Inflammatory macrophage (primary cell): ENCODE measurements around the gene GALNT10.
A peak's percentile ranks its signal among the peaks of the same experiment; 100 is the strongest.

Source experiments
- DNase-seq, 2 donors: peaks; one replicate each; pipeline ENCODE4 v3.0.0-alpha.2; 2020 to 2022

The GALNT10 gene

GRCh38 chr5:154268073-154268472 lies 77.5 kb downstream of the GALNT10 start:
- no peak for DNase-seq

- no peak for DNase-seq
These were observed 78.9 kb downstream of the GALNT10 start for GRCh38 chr5:154269414-154269813.

- no peak for DNase-seq
These were observed 80.9 kb downstream of the GALNT10 start for GRCh38 chr5:154271466-154271865.

GRCh38 chr5:154271936-154272514 lies 81.5 kb downstream of the GALNT10 start:
- no peak for DNase-seq

GRCh38 chr5:154273028-154273617 lies 82.6 kb downstream of the GALNT10 start:
- DNase-seq, result peak; percentile 46 to 63

- DNase-seq, result no peak
These were observed 83.7 kb downstream of the GALNT10 start for GRCh38 chr5:154273963-154274827.

GRCh38 chr5:154274828-154275185 lies 84.3 kb downstream of the GALNT10 start:
- DNase-seq, result no peak

GRCh38 chr5:154275566-154275965 lies 85.0 kb downstream of the GALNT10 start:
- no peak for DNase-seq

GRCh38 chr5:154276261-154276972 lies 85.9 kb downstream of the GALNT10 start:
- no peak for DNase-seq

GRCh38 chr5:154276973-154277331 lies 86.4 kb downstream of the GALNT10 start:
- no peak for DNase-seq

- no peak for DNase-seq
These were observed 87.0 kb downstream of the GALNT10 start for GRCh38 chr5:154277499-154277898.

GRCh38 chr5:154278186-154278585 lies 87.7 kb downstream of the GALNT10 start:
- DNase-seq, result no peak

- no peak for DNase-seq
These were observed 88.4 kb downstream of the GALNT10 start for GRCh38 chr5:154278908-154279307.

GRCh38 chr5:154284433-154284832 lies 93.9 kb downstream of the GALNT10 start:
- DNase-seq, result peak; percentile 24 to 37

- no peak for DNase-seq
These were observed 95.3 kb downstream of the GALNT10 start for GRCh38 chr5:154285661-154286408.

GRCh38 chr5:154286557-154286956 lies 96.0 kb downstream of the GALNT10 start:
- DNase-seq, result no peak

GRCh38 chr5:154287136-154287535 lies 96.6 kb downstream of the GALNT10 start:
- no peak for DNase-seq

- no peak for DNase-seq
These were observed 97.6 kb downstream of the GALNT10 start for GRCh38 chr5:154288145-154288544.

GRCh38 chr5:154291917-154292316 lies 101.4 kb downstream of the GALNT10 start:
- no peak for DNase-seq

- no peak for DNase-seq
These were observed 102.7 kb downstream of the GALNT10 start for GRCh38 chr5:154293219-154293618.

- no peak for DNase-seq
These were observed 105.0 kb downstream of the GALNT10 start for GRCh38 chr5:154295551-154295950.

GRCh38 chr5:154296525-154297159 lies 106.1 kb downstream of the GALNT10 start:
- no peak for DNase-seq
